HG02870 (cell line): ENCODE measurements around the gene MPHOSPH8.
"Not testable (repeated sequence)": the region's sequence is repeated elsewhere in the genome, so short reads cannot be mapped to it uniquely, and the experiment has no call there.

Experiments used
- ATAC-seq: cut with Tn5 transposase; IDR thresholded peaks from one replicate; pipeline ENCODE4 v1.9.1; 2021; ENCODE audit warnings: mild to moderate bottlenecking, moderate library complexity; ENCODE audit not compliant: unreplicated experiment

Gene MPHOSPH8

DNA sequence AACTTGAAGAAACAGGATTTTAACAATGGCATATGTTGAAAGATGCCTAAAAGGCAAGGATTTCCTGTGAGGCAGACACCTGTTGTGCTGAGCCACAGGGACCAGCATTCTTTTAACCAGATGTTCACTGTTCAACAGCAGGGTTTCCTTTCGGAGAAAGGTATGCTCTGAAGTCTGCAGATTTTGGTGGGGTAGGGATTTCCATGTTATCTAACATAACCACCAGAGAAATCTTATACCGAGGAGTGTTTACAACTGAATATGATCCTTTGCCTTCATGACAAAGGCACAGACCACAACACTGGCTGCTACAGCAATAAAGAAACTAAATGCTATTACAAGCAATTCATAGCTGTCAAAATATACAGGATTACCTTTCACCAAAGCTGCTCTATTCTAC lies 48.1 kb downstream of the MPHOSPH8 start:
- ATAC-seq, result no peak

DNA sequence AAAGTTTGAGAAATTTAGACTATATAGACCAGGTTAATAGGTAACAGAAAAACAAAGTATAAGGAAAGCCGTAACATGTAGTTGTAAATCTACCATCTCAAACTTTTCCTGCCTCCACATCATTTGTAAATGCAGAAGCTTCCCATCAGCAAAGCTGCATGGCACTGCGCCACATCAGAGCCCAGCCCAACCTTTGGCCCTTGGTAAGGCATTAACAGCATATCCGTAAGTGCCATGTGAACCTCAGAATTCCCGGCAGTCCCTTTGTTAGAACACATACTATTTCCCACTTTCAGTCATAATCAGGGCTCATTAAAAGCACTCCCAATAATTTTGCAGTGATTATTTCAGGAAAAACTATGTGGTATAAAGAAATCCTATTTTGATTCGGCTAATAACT lies 51.6 kb downstream of the MPHOSPH8 start:
- ATAC-seq, result no peak

DNA sequence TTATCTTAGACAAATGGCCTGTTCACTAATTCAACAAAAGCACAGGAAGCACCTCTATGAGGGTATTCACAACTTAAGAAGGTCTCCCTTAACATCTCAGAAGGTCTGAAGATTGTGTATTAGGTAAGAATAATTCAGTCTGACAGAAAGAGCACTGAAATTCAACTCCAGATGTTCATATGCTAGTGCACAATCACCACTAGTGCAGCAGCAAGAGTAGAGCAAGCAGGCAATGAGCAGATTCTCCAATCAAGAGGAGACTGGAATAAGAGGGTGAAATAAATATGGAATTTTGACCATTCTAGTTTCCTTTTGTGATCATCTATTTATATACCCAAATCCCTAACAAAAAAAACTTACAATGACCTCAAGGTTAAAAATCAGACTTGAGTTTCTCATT lies 52.0 kb downstream of the MPHOSPH8 start:
- no peak for ATAC-seq

DNA sequence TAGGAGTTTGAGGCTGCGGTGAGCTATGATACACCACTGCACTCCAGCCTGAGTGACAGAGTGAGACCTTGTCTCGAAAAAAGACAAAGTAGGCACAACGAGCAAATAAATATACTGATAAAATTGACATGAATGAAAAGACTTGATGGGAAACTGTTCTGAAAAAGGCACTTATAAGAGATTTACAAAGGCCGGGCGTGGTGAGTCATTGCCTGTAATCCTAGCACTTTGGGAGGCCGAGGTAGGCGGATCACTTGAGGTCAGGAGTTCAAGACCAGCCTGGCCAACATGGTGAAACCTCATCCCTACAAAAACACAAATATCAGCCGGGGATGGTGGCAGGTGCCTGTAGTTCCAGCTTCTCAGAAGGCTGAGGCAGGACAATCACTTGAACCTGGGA lies 58.0 kb downstream of the MPHOSPH8 start:
- ATAC-seq, result not testable (repeated sequence)

DNA sequence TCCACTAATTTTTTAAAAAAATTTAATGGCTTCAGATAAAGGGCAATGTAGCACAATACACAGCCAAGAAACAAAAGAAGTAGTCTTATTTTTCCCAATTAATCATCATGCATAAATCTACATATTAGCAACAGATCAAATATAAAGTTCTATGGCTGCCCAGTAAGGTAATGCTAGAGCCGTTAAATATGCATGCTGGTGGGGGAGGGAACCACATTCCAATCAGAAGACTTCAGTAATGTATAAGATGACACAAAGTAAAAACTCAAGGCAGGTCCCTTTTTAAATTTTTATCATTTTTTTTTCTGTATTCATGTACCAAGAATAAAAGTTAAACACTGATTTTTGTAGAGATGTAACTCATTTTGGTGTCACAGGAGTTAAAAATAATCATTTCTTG lies 62.0 kb downstream of the MPHOSPH8 start:
- no peak for ATAC-seq

DNA sequence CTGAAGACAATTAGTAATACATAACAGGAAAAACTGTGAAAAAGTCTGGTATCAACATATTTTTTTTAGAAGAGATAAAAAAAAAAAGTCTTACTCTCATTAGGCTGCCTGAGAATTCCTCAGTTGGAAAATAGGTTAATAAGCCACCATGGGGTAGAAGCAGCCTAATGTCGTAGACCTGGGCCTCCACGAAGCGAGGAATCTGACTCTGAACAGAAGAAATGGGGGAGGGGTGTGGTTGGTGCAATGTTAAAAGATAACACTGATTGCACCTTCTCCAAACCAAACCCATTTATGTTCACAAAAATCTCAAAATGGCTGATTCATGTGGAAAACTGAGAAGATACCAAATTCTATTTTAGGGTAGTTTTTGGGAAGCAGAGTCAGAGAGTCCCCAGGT lies 62.4 kb downstream of the MPHOSPH8 start:
- ATAC-seq, result no peak

GRCh38 chr13:19700963-19701362 lies 67.5 kb downstream of the MPHOSPH8 start:
- not testable (repeated sequence) for ATAC-seq

DNA sequence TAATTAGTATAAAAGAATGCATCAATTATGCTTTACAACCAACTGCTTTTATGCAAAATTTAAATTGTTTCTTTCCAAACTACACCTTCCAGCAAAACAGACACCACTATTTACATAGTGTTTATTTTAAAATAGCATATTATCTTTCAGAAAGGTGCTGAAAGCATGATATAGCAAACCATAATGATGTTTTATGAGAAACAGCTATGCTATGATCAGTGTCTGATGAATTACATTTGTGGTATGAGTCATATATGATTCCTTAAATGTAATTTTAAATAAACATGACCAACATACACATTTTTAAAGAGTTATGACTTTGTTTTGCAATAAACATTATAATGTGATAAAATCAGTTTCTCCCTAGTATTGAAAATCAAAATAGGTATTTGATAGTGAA lies 68.2 kb downstream of the MPHOSPH8 start:
- not testable (repeated sequence) for ATAC-seq

GRCh38 chr13:19704256-19704655 lies 70.8 kb downstream of the MPHOSPH8 start:
- not testable (repeated sequence) for ATAC-seq

GRCh38 chr13:19709039-19709438 lies 75.6 kb downstream of the MPHOSPH8 start:
- ATAC-seq, result not testable (repeated sequence)

GRCh38 chr13:19709782-19710181 lies 76.3 kb downstream of the MPHOSPH8 start:
- not testable (repeated sequence) for ATAC-seq

- ATAC-seq, result no peak
Measured at GRCh38 chr13:19713186-19713965, 79.9 kb downstream of the MPHOSPH8 start.

DNA sequence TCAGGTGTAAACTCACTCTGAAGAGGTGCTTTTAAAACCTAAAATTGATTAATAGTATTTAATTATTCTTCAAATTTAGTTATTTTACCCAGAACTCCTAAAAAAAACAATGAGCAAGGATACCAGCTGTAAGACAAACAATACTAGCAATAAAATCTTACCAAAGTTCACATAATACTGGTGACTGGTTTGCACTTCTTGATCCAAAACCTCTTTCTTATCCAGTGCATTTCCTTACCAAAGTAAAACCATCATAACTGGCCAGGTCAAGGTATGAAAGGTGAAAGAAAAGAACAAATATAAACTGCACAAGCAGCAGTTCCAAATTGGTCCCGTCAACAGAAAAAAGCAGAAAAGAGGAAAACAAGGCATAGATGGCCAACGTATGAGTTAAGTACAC lies 86.6 kb downstream of the MPHOSPH8 start:
- ATAC-seq, result no peak
